ENCODE results near the gene PHKA2. TPM values are rescaled to one million over a fixed set of nuclear protein-coding genes. Genes with fewer than 3 reads are reported as not detected.

The PHKA2 gene
- total and polyA plus RNA-seq, 5 donors, result 26.9 to 42.4 (median 32.1) TPM

DNA sequence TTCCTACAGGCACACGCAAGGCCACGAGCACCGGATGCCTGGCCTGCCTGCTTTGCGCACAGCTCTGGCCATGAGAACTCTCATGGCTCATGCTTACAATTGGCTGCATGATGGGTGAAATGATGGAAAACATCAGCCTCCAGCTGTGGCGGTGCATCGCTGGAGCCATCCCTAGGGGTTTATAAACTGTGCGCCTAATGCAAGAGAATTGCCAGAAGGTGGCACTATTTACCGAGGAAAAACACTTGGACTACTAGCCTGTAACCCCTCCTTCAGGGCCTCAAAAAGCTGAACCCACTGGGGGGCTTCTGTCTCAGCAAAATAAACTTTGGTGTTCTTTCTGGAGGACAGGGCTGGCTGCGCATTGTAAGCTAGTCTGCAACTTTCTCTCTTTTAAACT, 51.9 kb downstream of the PHKA2 start:
- no peak for DNase-seq
- Histone ChIP-seq H3K4me1 (ENCODE audit: control insufficient read depth, insufficient read depth, low read length) (no peaks in the 10 kb centered on the region), H3K27me3 (ENCODE audit: control insufficient read depth, insufficient read depth) (no peaks in the 10 kb centered on the region), H3K9me3 (ENCODE audit: control insufficient read depth, low read length) (no peaks in the 10 kb centered on the region), H3K4me3 (ENCODE audit: low read length) (no peak overlapping the region), H3K27ac (ENCODE audit: low read length) (no peak overlapping the region)
- intact Hi-C loops (cut with DNase I), result loop anchor here in 2 of 4 donors (10.0 kb wide), 1 partner anchor 403 kb away; no protein-coding TSS in a partner anchor
- ATAC-seq, result peak in 1 of 2 donors; percentile 58
- 62% methylated on average over 9 of the region's 9 CpGs for WGBS

DNA sequence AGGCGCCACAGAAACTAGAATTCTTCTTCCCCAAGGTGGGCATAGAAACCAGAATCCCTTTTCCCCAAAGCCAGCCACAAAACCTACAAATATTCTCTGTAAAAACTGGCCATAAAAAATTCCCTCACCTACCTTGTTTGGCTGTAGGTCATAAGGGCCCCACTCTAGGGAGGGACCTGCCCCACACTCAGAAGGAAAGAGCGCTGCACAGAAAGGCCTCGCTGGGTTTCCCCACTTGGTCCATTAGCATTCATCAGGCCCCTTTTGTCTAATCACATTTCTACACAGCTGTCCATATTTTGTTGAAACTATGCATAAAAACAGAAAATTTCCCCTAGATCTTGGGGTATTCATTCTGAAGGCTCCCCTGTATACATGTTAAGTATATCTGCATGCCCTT, 54.1 kb downstream of the PHKA2 start:
- no peaks in the 10 kb centered on the region for H3K9me3 ChIP-seq (ENCODE audit: control insufficient read depth, low read length)
- ATAC-seq (no peak), DNase-seq (no peak)
- H3K27me3 ChIP-seq (ENCODE audit: control insufficient read depth, insufficient read depth), result no peaks in the 10 kb centered on the region
- whole genome bisulfite sequencing, result 98% methylated on average over 3 of the region's 3 CpGs
- H3K27ac ChIP-seq (ENCODE audit: low read length), result no peak overlapping the region
- intact Hi-C loops (cut with DNase I), result loop anchor here in 3 of 4 donors (10.0 kb wide), 1 partner anchor 405 kb away; no protein-coding TSS in a partner anchor
- H3K4me1 ChIP-seq (ENCODE audit: control insufficient read depth, insufficient read depth, low read length), result no peaks in the 10 kb centered on the region
- no peak overlapping the region for H3K4me3 ChIP-seq (ENCODE audit: low read length)

DNA sequence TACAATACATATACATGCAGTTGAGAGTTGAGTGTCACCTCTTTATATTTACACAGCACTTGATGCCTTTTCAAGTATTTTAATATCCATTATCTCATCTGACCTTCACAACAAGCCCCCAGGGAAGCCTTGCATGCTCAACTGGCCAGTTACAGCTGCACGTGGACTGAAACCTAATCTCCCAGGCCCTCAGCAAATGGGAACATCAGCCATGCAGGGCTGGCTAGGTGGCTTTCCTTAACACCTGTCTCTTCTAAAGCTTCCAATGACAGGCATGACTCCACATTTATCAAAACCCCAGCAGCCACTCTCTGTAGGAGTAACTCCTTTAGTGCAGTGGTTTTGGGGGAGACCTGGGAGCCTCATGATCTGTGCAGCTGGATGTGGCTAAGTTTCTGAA, 56.4 kb downstream of the PHKA2 start:
- no peaks in the 10 kb centered on the region for H3K27me3 ChIP-seq (ENCODE audit: control insufficient read depth, insufficient read depth)
- 97% methylated on average over 1 of the region's 1 CpG for WGBS
- no peak overlapping the region for H3K27ac ChIP-seq (ENCODE audit: low read length)
- H3K4me3 ChIP-seq (ENCODE audit: low read length), result no peak overlapping the region
- no peaks in the 10 kb centered on the region for H3K4me1 ChIP-seq (ENCODE audit: control insufficient read depth, insufficient read depth, low read length)
- no peaks in the 10 kb centered on the region for H3K9me3 ChIP-seq (ENCODE audit: control insufficient read depth, low read length)
- intact Hi-C loops (cut with DNase I), result loop anchor here in 1 of 4 donors (10.0 kb wide), 1 partner anchor 407 kb away; no protein-coding TSS in a partner anchor
- DNase-seq (no peak), ATAC-seq (no peak)

DNA sequence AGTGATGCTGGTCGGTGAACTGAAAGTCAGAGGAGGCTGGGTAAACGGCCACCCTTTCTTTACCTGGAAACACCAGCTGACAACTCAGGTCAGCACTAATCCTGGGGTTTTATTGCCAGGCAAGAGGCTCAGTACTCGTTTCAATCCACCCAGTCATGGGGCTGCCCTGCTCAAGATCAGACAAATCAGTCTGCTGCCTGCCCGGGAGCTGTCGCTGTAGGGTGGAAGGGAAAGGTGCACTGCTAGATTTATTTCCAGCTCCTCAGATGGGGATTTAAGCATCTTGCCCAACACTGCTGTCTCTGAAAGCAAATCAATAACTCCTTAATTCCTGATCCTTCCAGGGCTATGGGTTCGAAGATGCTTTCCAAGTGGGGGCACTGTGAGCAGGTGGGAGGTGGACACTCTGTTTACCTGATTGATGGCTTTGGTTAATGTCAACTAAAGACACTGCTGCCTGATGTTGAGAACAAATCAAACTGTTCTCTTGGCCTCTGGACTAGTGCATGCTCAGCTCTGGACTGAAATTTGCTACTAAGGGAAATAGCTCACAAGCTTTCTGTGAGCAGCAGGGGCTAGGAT, 59.3 kb downstream of the PHKA2 start:
- Histone ChIP-seq H3K27me3 (ENCODE audit: control insufficient read depth, insufficient read depth) (no peaks in the 10 kb centered on the region), H3K4me3 (ENCODE audit: low read length) (no peak overlapping the region), H3K9me3 (ENCODE audit: control insufficient read depth, low read length) (no peaks in the 10 kb centered on the region), H3K4me1 (ENCODE audit: control insufficient read depth, insufficient read depth, low read length) (no peaks in the 10 kb centered on the region), H3K27ac (ENCODE audit: low read length) (no peak overlapping the region)
- ATAC-seq (no peak), DNase-seq (no peak)
- WGBS, result 93% methylated on average over 6 of the region's 6 CpGs
- intact Hi-C loops (cut with DNase I), result loop anchor here in 1 of 4 donors (10.0 kb wide), 1 partner anchor 410 kb away; no protein-coding TSS in a partner anchor

DNA sequence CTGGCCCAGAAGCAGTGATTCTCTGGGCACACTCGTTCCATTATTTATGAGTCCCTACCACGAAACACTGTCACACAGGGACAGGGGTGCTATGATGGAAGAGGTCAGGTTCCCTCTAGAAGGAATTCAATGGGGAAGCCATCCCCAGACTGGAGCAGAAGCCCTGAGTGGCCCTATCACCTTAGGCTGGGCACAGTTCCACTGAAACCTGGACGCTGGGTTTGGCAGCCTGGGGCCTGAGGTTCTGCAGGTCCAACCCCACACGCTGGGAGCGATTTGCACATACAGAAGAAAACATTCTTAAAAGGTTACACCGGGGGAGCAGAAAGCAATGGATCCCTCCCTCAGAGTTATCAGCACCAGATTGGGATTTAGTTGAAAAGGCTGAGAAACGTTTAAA, 63.3 kb downstream of the PHKA2 start:
- intact Hi-C loops (cut with DNase I), result loop anchor here in 1 of 4 donors (10.0 kb wide), 1 partner anchor 414 kb away; no protein-coding TSS in a partner anchor
- 94% methylated on average over 7 of the region's 7 CpGs for WGBS
- ATAC-seq, result no peak
- H3K4me3 ChIP-seq (ENCODE audit: low read length), result no peak overlapping the region
- no peaks in the 10 kb centered on the region for H3K27me3 ChIP-seq (ENCODE audit: control insufficient read depth, insufficient read depth)
- no peak overlapping the region for H3K27ac ChIP-seq (ENCODE audit: low read length)
- DNase-seq, result no peak
- no peaks in the 10 kb centered on the region for H3K9me3 ChIP-seq (ENCODE audit: control insufficient read depth, low read length)
- no peaks in the 10 kb centered on the region for H3K4me1 ChIP-seq (ENCODE audit: control insufficient read depth, insufficient read depth, low read length)

DNA sequence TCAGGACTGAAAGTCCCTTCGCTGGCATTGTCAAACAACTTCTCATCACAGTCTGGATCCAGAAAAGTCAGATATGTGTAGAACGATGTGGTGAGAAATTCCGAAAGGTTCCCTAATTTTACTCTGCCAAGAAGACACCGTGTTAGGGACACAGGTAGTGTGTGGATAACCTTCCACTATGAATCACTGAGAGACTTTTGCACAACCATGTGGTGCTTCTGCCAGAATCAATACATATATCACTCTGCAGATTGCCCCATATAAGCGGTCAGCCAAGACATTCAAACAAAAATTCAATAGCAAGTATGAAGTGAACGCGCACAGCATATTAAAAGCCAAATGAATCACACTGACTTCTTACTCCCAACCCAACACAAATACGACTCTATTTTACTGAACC, 63.8 kb downstream of the PHKA2 start:
- WGBS, result 95% methylated on average over 8 of the region's 8 CpGs
- no peak for ATAC-seq
- intact Hi-C loops (cut with DNase I), result loop anchor here in 1 of 4 donors (10.0 kb wide), 1 partner anchor 415 kb away; no protein-coding TSS in a partner anchor
- no peaks in the 10 kb centered on the region for H3K27me3 ChIP-seq (ENCODE audit: control insufficient read depth, insufficient read depth)
- H3K9me3 ChIP-seq (ENCODE audit: control insufficient read depth, low read length), result no peaks in the 10 kb centered on the region
- H3K27ac ChIP-seq (ENCODE audit: low read length), result no peak overlapping the region
- no peak for DNase-seq
- no peak overlapping the region for H3K4me3 ChIP-seq (ENCODE audit: low read length)
- H3K4me1 ChIP-seq (ENCODE audit: control insufficient read depth, insufficient read depth, low read length), result no peaks in the 10 kb centered on the region

DNA sequence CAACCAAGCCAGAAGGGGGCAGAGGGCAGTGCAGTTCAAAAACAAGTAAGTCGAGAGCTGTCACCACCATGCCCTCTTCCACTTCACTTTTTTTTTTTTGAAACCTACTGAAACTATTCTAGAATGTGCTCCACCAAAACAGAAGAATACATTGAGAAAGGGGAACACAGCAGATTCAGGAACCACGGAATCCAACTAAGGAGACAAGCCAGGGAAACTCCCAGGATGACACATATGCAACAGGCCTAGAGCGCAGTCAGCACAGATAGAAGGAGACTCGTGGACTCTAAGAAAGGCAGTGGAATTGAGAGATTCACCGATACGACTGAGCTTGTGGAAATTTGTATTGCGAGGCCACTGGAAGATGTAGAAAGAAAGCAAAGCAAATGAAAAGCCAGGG, 66.1 kb downstream of the PHKA2 start:
- intact Hi-C loops (cut with DNase I), result no loop called here
- WGBS, result 93% methylated on average over 7 of the region's 7 CpGs
- no peaks in the 10 kb centered on the region for H3K27me3 ChIP-seq (ENCODE audit: control insufficient read depth, insufficient read depth)
- no peak for DNase-seq
- H3K4me1 ChIP-seq (ENCODE audit: control insufficient read depth, insufficient read depth, low read length), result no peaks in the 10 kb centered on the region
- H3K27ac ChIP-seq (ENCODE audit: low read length), result no peak overlapping the region
- H3K4me3 ChIP-seq (ENCODE audit: low read length), result no peak overlapping the region
- no peak for ATAC-seq
- H3K9me3 ChIP-seq (ENCODE audit: control insufficient read depth, low read length), result no peaks in the 10 kb centered on the region

DNA sequence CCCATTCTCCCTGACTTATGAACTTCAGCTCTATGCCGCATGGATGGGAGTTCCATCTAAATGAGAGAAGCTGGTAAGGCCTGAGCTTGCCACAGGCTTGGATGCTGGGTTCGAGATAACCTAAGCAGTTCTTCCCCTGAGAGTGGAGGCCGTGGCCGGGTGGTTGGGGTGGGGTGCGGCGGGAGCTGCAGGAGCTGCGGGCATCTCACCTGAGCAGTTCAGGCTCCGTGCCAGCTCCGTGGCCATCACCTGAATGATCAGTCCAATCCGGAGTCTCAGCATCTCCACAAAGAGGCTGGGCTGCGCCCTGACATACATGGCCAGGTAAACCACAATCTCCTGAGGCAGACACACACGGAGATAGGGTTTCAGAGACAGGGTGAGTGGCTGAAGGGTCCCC, 77.6 kb downstream of the PHKA2 start:
- Histone ChIP-seq H3K4me3 (ENCODE audit: low read length) (no peak overlapping the region), H3K27me3 (ENCODE audit: control insufficient read depth, insufficient read depth) (no peaks in the 10 kb centered on the region), H3K27ac (ENCODE audit: low read length) (no peak overlapping the region), H3K9me3 (ENCODE audit: control insufficient read depth, low read length) (no peaks in the 10 kb centered on the region), H3K4me1 (ENCODE audit: control insufficient read depth, insufficient read depth, low read length) (no peaks in the 10 kb centered on the region)
- intact Hi-C loops (cut with DNase I), result loop anchor here in 1 of 4 donors (10.0 kb wide), 1 partner anchor 511 kb away; no protein-coding TSS in a partner anchor
- ATAC-seq (no peak), DNase-seq (no peak)
- WGBS, result 96% methylated on average over 12 of the region's 12 CpGs

DNA sequence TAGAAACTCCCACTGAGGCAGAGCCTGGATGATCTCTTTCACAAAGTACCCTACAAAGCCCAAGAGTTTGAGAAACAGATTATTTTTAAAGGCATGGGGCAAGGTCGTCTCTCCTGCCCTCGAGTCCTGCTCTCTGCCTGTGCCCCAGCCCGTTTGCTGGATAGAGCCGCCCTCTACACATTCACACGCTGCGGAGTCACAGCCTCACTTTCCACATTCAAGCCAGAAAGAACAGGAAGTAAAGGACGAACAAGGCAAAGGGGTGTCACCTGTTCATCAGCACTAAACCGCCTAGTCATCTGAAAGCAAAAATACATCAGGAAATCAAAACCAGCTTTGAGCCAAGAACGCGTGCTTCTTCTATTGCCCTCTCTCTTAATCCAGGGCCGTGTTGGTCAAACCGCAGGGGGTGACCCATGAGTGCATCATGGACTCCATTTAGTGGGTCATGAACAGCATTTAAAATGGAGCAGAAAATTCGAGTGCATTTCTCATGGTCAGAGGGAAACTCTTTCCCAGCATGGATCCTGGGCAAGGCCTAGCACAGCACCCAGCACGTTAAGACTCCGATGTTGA, 83.4 kb downstream of the PHKA2 start:
- 87% methylated on average over 15 of the region's 15 CpGs for WGBS
- no peaks in the 10 kb centered on the region for H3K4me1 ChIP-seq (ENCODE audit: control insufficient read depth, insufficient read depth, low read length)
- intact Hi-C loops (cut with DNase I), result loop anchor here in 1 of 4 donors (10.0 kb wide), 1 partner anchor 506 kb away; no protein-coding TSS in a partner anchor

DNA sequence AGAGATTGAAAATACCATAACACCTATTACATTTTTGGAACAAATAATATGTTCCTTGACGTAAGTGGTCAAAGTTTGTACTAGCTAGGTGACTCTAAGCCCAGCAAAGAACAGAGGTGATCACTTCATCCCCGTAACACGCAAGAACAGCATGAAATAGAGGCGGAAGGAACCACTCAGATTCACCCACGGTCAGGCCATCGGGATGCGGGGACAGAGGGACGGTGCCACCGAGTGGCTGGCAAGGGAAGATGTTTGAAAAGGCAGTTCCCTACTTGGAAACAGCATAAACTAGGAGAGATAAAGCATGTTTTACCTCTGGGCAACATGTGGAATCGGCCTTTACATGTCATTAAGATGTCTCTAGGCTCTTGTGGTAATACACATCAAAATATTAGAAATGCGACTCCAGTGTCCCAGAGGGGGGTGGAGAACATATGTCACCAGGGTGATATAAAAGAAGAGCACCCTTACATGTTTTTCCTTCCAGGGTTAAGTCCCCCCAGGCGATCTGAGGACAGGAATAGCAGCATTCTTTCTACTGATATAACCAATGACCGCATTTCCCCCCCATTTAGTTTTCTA, 84.0 kb downstream of the PHKA2 start:
- ATAC-seq (peak in 1 of 2 donors; percentile 49), DNase-seq (peak in 1 of 3 donors; percentile 68)
- no peaks in the 10 kb centered on the region for H3K27me3 ChIP-seq (ENCODE audit: control insufficient read depth, insufficient read depth)
- H3K4me1 ChIP-seq (ENCODE audit: control insufficient read depth, insufficient read depth, low read length), result no peaks in the 10 kb centered on the region
- 65% methylated on average over 13 of the region's 13 CpGs for WGBS
- intact Hi-C loops (cut with DNase I), result loop anchor here in 3 of 4 donors (5.0 to 10.0 kb wide), 3 partner anchors 488 to 505 kb away; no protein-coding TSS in a partner anchor
- H3K4me3 ChIP-seq (ENCODE audit: low read length), result no peak overlapping the region
- H3K27ac ChIP-seq (ENCODE audit: low read length), result no peak overlapping the region
- H3K9me3 ChIP-seq (ENCODE audit: control insufficient read depth, low read length), result no peaks in the 10 kb centered on the region

More for the DNA sequence above, 83.4 kb downstream of the PHKA2 start:
- Histone ChIP-seq H3K4me3 (ENCODE audit: low read length) (no peak overlapping the region), H3K27ac (ENCODE audit: low read length) (no peak overlapping the region), H3K27me3 (ENCODE audit: control insufficient read depth, insufficient read depth) (no peaks in the 10 kb centered on the region), H3K9me3 (ENCODE audit: control insufficient read depth, low read length) (no peaks in the 10 kb centered on the region)
- no peak for DNase-seq
- no peak for ATAC-seq

DNA sequence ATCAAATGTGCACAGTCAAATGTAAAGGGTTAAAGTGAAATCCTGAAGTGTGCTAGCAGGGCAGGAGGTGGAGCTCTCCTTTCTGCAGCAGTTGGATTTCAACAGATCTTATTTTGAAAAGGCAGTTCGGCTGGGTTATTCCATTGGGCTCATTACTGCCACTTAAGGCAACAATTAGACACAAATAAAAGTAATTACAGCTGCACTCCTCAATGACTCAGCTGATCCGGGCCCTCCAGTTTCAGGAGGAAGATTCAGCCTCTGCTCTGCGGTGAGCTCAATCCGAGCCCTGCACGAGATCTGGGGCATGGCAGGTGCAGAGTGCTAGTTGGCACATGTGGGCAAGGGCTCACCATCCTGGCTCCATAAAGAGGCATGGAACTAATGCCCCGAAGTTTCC, 85.4 kb downstream of the PHKA2 start:
- DNase-seq, result no peak
- intact Hi-C loops (cut with DNase I), result loop anchor here in 2 of 4 donors (5.0 to 10.0 kb wide), 2 partner anchors 486 to 494 kb away; no protein-coding TSS in a partner anchor
- no peak for ATAC-seq
- Histone ChIP-seq H3K9me3 (ENCODE audit: control insufficient read depth, low read length) (no peaks in the 10 kb centered on the region), H3K27ac (ENCODE audit: low read length) (no peak overlapping the region), H3K27me3 (ENCODE audit: control insufficient read depth, insufficient read depth) (no peaks in the 10 kb centered on the region), H3K4me1 (ENCODE audit: control insufficient read depth, insufficient read depth, low read length) (no peaks in the 10 kb centered on the region), H3K4me3 (ENCODE audit: low read length) (no peak overlapping the region)
- 77% methylated on average over 6 of the region's 6 CpGs for WGBS

Measured in right cardiac atrium (tissue), 5 donors.